Fibroblast of lung (primary cell): ENCODE data around the gene STK32B.

Experiments
- EZH2 ChIP-seq: IDR thresholded peaks from 2 replicates; pipeline ENCODE4 v1.5.1; 2012; ENCODE audit warnings: low read length, control low read depth, mild to moderate bottlenecking; ENCODE audit errors: missing control alignments
- TF ChIP-seq, protein P1 (sequence below), 2 donors: IDR thresholded peaks in 1 of 2; conservative IDR thresholded peaks in 1 of 2; 1 replicate in 1 of 2; 2 replicates in 1 of 2; pipeline ENCODE4 v1.5.1; 2011 to 2012; ENCODE audit warnings: low read length in 2 of 2, control low read depth in 1 of 2, inconsistent platforms in 1 of 2, low read depth in 1 of 2, mild to moderate bottlenecking in 1 of 2

DNA sequence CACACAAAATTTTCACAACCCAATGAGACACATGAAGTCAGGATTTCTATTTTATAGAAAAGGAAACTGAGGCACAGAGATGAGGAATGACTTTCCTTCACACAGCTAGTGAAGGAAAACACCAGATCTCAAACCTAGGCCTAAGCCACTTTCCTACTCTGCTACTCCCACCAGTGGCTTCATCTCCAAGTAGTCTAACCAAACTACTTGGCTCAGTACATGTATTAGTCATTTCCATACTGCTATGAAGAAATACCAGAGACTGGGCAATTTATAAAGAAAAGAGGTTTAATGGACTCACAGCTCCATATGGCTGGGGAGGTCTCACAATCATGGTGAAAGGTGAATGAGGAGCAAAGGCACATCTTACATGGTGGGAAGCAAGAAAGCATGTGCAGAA lies 460.5 kb downstream of the STK32B start:
- TF ChIP-seq, protein P1, sequence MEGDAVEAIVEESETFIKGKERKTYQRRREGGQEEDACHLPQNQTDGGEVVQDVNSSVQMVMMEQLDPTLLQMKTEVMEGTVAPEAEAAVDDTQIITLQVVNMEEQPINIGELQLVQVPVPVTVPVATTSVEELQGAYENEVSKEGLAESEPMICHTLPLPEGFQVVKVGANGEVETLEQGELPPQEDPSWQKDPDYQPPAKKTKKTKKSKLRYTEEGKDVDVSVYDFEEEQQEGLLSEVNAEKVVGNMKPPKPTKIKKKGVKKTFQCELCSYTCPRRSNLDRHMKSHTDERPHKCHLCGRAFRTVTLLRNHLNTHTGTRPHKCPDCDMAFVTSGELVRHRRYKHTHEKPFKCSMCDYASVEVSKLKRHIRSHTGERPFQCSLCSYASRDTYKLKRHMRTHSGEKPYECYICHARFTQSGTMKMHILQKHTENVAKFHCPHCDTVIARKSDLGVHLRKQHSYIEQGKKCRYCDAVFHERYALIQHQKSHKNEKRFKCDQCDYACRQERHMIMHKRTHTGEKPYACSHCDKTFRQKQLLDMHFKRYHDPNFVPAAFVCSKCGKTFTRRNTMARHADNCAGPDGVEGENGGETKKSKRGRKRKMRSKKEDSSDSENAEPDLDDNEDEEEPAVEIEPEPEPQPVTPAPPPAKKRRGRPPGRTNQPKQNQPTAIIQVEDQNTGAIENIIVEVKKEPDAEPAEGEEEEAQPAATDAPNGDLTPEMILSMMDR (conservative IDR thresholded peaks at IDR 0.05 in 1 of 2, IDR thresholded peaks at IDR 0.05 in 1 of 2; ENCODE audit: low read depth in 1 of 2, low read length in 2 of 2): no peak
- no peak for TF ChIP-seq EZH2
